ENCODE data around the gene PLEK2.
"Not testable (repeated sequence)": the region's sequence is repeated elsewhere in the genome, so short reads cannot be mapped to it uniquely, and the experiment has no call there.

Gene PLEK2

GRCh38 chr14:67357186-67357968 is 54.6 kb downstream of the PLEK2 start:
- DNase-seq = no peak

- no peak for DNase-seq
These were observed 59.9 kb downstream of the PLEK2 start for GRCh38 chr14:67352055-67352454.

GRCh38 chr14:67345583-67345982 is 66.4 kb downstream of the PLEK2 start:
- no peak for DNase-seq

- DNase-seq = no peak
These were observed 68.2 kb downstream of the PLEK2 start for GRCh38 chr14:67343601-67344230.

- not testable (repeated sequence) for DNase-seq
These were observed 70.7 kb downstream of the PLEK2 start for GRCh38 chr14:67341231-67341630.

All from bone marrow (tissue), 2 donors.